HepG2 (cell line): ENCODE results near the gene ADGRL3. TPM values are rescaled to one million over a fixed set of nuclear protein-coding genes. Genes with fewer than 3 reads are reported as not detected.

Source experiments
- ATAC-seq: fragments of 200-7000 bp; cut with Tn5 transposase; 3 replicates; pipeline ENCODE4 v1.9.1; 2020; ENCODE audit warnings: mild to moderate bottlenecking, moderate library complexity
- BruUV-seq: library from RNA; stranded (reverse); fragments of 400-500 nt; replicated peaks from 2 replicates; lab custom pipeline; 2021; lab: Mats Ljungman, UMichigan
- CTCF ChIA-PET: fragments of 300-600 bp; formaldehyde crosslinking; extraction: SDS; loops from one replicate; lab custom pipeline; 2021; ENCODE audit warnings: low total read pairs, inconsistent platforms, low intra/inter-chr PET ratio; lab: Yijun Ruan, JAX
- POLR2A ChIA-PET: fragments of 350-600 bp; sonication (Branson Sonifier 250); formaldehyde crosslinking; loops from one replicate; lab custom pipeline; 2020; ENCODE audit warnings: antibody characterized with exemption, inconsistent platforms; lab: Yijun Ruan, JAX
- DNase-seq: peaks from one replicate; pipeline ENCODE4 v3.0.0-alpha.2; 2015; ENCODE audit warnings: low spot score
- FAIRE-seq: peaks from 3 replicates; lab custom pipeline; 2011; peaks lifted over from hg19 to GRCh38; lab: Jason Lieb, UNC
- H2AFZ ChIP-seq: one replicate; pipeline ENCODE4 v1.6.1; 2011; ENCODE audit warnings: low read length, inconsistent platforms
- H3K27ac ChIP-seq: fragments of 300-600 bp; 3 replicates; pipeline ENCODE4 v1.8.0; 2011; ENCODE audit warnings: mixed run types, mild to moderate bottlenecking, mixed read lengths, low read length, inconsistent platforms; ENCODE audit not compliant: insufficient read depth; ENCODE audit errors: extremely low read length
- H3K27me3 ChIP-seq, 2 experiments: fragments of 200-600 bp in 1 of 2; 2 replicates in 1 of 2; 3 replicates in 1 of 2; pipeline versions ENCODE4 v1.6.0 to v1.8.0; 2011; ENCODE audit warnings: low read length in 2 of 2, mild to moderate bottlenecking in 2 of 2, moderate library complexity in 2 of 2, inconsistent platforms in 1 of 2; ENCODE audit not compliant: insufficient read depth in 2 of 2, control insufficient read depth in 1 of 2
- H3K36me3 ChIP-seq, 2 experiments: fragments of 200-600 bp in 1 of 2; replicated peaks in 1 of 2; 2 replicates in 1 of 2; 3 replicates in 1 of 2; pipeline versions ENCODE4 v1.5.1 to v1.8.0; 2011; ENCODE audit warnings: low read length in 2 of 2, inconsistent platforms in 1 of 2; ENCODE audit not compliant: insufficient read depth in 2 of 2, control insufficient read depth in 1 of 2
- H3K4me1 ChIP-seq: 2 replicates; pipeline ENCODE4 v1.5.1; 2012; ENCODE audit warnings: low read length, inconsistent platforms; ENCODE audit not compliant: insufficient read depth
- H3K4me2 ChIP-seq: 2 replicates; pipeline ENCODE4 v1.6.0; 2011; ENCODE audit warnings: low read depth, low read length, inconsistent platforms
- H3K4me3 ChIP-seq, 3 experiments: fragments of 200-600 bp in 1 of 3; sonication (generic), shearing (Covaris generic) in 1 of 3; replicated peaks in 1 of 3; 2 replicates each; pipeline ENCODE4 v1.5.1; 2011 to 2016; ENCODE audit warnings: low read length in 3 of 3, inconsistent platforms in 2 of 3, low read depth in 2 of 3, mild to moderate bottlenecking in 2 of 3, control low read depth in 1 of 3, mixed read lengths in 1 of 3; ENCODE audit not compliant: insufficient read depth in 1 of 3
- H3K79me2 ChIP-seq: one replicate; pipeline ENCODE4 v1.6.1; 2011; ENCODE audit warnings: low read length, inconsistent platforms; ENCODE audit not compliant: insufficient read depth
- H3K9ac ChIP-seq: 2 replicates; pipeline ENCODE4 v1.6.0; 2011; ENCODE audit warnings: mild to moderate bottlenecking, low read depth, low read length, inconsistent platforms; ENCODE audit not compliant: insufficient read depth
- H3K9me3 ChIP-seq: 2 replicates; pipeline ENCODE4 v1.5.1; 2012; ENCODE audit warnings: mild to moderate bottlenecking, low read length
- H4K20me1 ChIP-seq: 2 replicates; pipeline ENCODE4 v1.6.0; 2011; ENCODE audit warnings: inconsistent platforms, mild to moderate bottlenecking, low read length, moderate library complexity; ENCODE audit not compliant: insufficient read depth
- ATF7 ChIP-seq, 2 experiments: fragments of 450-650 bp in 1 of 2; sonication (generic) in 1 of 2; formaldehyde crosslinking in 1 of 2; IDR thresholded peaks; 2 replicates each; pipeline versions ENCODE4 v1.4.0 to v1.6.1; 2016 to 2020; ENCODE audit warnings: antibody characterized with exemption in 1 of 2, mild to moderate bottlenecking in 1 of 2, missing genetic modification reagents in 1 of 2
- BCL6 ChIP-seq: IDR thresholded peaks from 2 replicates; pipeline ENCODE4 v1.6.1; 2016; ENCODE audit warnings: missing genetic modification reagents, missing compliant biosample characterization
- FOXC1 ChIP-seq: sonication (generic); formaldehyde crosslinking; IDR thresholded peaks from 2 replicates; pipeline ENCODE4 v1.8.0; 2022; ENCODE audit warnings: mild to moderate bottlenecking, missing genetic modification reagents, borderline replicate concordance
- FOXK1 ChIP-seq: sonication (generic); formaldehyde crosslinking; IDR thresholded peaks from 2 replicates; pipeline ENCODE4 v1.4.0; 2020; ENCODE audit warnings: low read depth, missing genetic modification reagents, borderline replicate concordance
- HMGA1 ChIP-seq: sonication (generic); formaldehyde crosslinking; conservative IDR thresholded peaks from 2 replicates; pipeline ENCODE4 v1.4.0; 2020; ENCODE audit warnings: missing genetic modification reagents
- JUN ChIP-seq: sonication (generic); formaldehyde crosslinking; IDR thresholded peaks from 2 replicates; pipeline ENCODE4 v1.4.0; 2020; ENCODE audit warnings: mild to moderate bottlenecking, missing genetic modification reagents
- MIER2 ChIP-seq: IDR thresholded peaks from 2 replicates; pipeline ENCODE4 v1.6.1; 2016; ENCODE audit warnings: missing biosample characterization, missing genetic modification reagents
- ZBTB21 ChIP-seq: sonication (generic); formaldehyde crosslinking; IDR thresholded peaks from 2 replicates; pipeline ENCODE4 v1.4.0; 2020; ENCODE audit warnings: missing genetic modification reagents
- ZNF33B ChIP-seq: sonication (generic); formaldehyde crosslinking; IDR thresholded peaks from 2 replicates; pipeline ENCODE4 v1.5.1; 2020; ENCODE audit warnings: mild to moderate bottlenecking, missing genetic modification reagents
- ZNF709 ChIP-seq: sonication (generic); formaldehyde crosslinking; IDR thresholded peaks from 2 replicates; pipeline ENCODE4 v1.5.0; 2020; ENCODE audit warnings: mild to moderate bottlenecking, missing genetic modification reagents
- ZNF841 ChIP-seq: sonication (generic); formaldehyde crosslinking; IDR thresholded peaks from 2 replicates; pipeline ENCODE4 v1.8.1; 2023; ENCODE audit warnings: missing genetic modification reagents, borderline replicate concordance
- ZNF878 ChIP-seq: sonication (generic); formaldehyde crosslinking; IDR thresholded peaks from 2 replicates; pipeline ENCODE4 v1.8.1; 2023; ENCODE audit warnings: mild to moderate bottlenecking, missing genetic modification reagents, moderate library complexity
- WGBS: methylation state at CpG from one replicate; pipeline ENCODE4 v1.1.6; 2017; ENCODE audit warnings: low lambda C conversion rate; 5-methylcytosine and 5-hydroxymethylcytosine counted together
- in situ Hi-C: cut with HindIII; loops from 2 replicates; pipeline ENCODE4 v1.10.0; 2017; ENCODE audit warnings: low pct_unique_long_range_greater_than_20kb; ENCODE audit not compliant: extremely low pct_ligation_motif_present
- intact Hi-C: fragments of 100-400 bp; cut with micrococcal nuclease; formaldehyde crosslinking; loops from one replicate; pipeline ENCODE4 v1.10.0; 2022; ENCODE audit not compliant: unreplicated experiment
- polyA plus RNA-seq, 8 experiments: library from polyadenylated mRNA; depleted of rRNA in 3 of 8; stranded (reverse) in 7 of 8; unstranded in 1 of 8; fragments of >200 nt; fragmentation: Illumina TruSeq in 4 of 8; extraction: Trizol in 4 of 8; gene quantifications; 2 replicates each; pipeline versions ENCODE4 v1.2.1 to v1.2.3, GENCODE V29; 2011 to 2016; ENCODE audit warnings: low read depth in 4 of 8, missing spikeins in 1 of 8, mixed read lengths in 1 of 8; ENCODE audit not compliant: insufficient read depth in 1 of 8
- total RNA-seq, 5 experiments: library from RNA; depleted of rRNA; stranded (reverse); fragments of >200 nt; fragmentation: Illumina TruSeq; extraction: Trizol; gene quantifications; 2 replicates each; pipeline ENCODE4 v1.2.3, GENCODE V29; 2016; ENCODE audit warnings: low read depth in 1 of 5
- TF ChIP-seq, protein P1 (sequence below): sonication (generic); formaldehyde crosslinking; conservative IDR thresholded peaks from 2 replicates; pipeline ENCODE4 v1.5.0; 2020; ENCODE audit warnings: missing genetic modification reagents
- TF ChIP-seq, protein P2 (sequence below): sonication (generic); formaldehyde crosslinking; IDR thresholded peaks from 2 replicates; pipeline ENCODE4 v1.8.1; 2023; ENCODE audit warnings: mild to moderate bottlenecking, missing genetic modification reagents
- TF ChIP-seq, protein P3 (sequence below): sonication (generic); formaldehyde crosslinking; conservative IDR thresholded peaks from 2 replicates; pipeline ENCODE4 v1.8.0; 2022; ENCODE audit warnings: low read depth, missing genetic modification reagents
- TF ChIP-seq, protein P4 (sequence below): sonication (generic); formaldehyde crosslinking; IDR thresholded peaks from 2 replicates; pipeline ENCODE4 v1.5.1; 2020; ENCODE audit warnings: mild to moderate bottlenecking, missing genetic modification reagents, moderate library complexity

ADGRL3 gene
- total and polyA plus RNA-seq, 2 of the 13 experiments (the other 11 are each of a cell fraction or from before 2014, with no cell fraction given), result 0.04 to 0.05 TPM

DNA sequence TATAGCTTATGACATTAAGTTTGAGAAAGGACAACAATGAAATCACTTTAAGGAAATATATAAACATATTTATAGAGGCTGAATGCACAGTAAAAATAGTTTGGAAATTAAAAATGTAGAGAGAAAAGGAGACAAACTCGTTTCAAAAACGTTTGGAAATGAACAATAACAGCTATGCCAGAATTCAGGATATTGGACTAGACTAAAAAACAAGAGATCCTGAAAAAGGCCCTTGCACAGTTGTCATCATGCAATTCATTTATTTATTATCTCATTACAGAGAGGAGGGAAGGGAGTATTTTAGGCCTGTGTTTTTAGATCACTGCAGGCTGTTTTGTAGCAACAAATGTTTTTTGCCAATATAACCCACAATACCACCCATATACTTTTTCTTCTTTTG lies 527.2 kb downstream of the ADGRL3 start (continued):
- TF ChIP-seq, protein P1, sequence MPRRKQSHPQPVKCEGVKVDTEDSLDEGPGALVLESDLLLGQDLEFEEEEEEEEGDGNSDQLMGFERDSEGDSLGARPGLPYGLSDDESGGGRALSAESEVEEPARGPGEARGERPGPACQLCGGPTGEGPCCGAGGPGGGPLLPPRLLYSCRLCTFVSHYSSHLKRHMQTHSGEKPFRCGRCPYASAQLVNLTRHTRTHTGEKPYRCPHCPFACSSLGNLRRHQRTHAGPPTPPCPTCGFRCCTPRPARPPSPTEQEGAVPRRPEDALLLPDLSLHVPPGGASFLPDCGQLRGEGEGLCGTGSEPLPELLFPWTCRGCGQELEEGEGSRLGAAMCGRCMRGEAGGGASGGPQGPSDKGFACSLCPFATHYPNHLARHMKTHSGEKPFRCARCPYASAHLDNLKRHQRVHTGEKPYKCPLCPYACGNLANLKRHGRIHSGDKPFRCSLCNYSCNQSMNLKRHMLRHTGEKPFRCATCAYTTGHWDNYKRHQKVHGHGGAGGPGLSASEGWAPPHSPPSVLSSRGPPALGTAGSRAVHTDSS (CRISPR knock-in tag), result no peak
- TF ChIP-seq ZNF709 (CRISPR knock-in tag) (no peak), FOXC1 (no peak), JUN (no peak), ZNF878 (CRISPR knock-in tag) (no peak), ZNF841 (CRISPR knock-in tag) (no peak), BCL6 (CRISPR knock-in tag) (no peak), FOXK1 (CRISPR knock-in tag) (no peak)

DNA sequence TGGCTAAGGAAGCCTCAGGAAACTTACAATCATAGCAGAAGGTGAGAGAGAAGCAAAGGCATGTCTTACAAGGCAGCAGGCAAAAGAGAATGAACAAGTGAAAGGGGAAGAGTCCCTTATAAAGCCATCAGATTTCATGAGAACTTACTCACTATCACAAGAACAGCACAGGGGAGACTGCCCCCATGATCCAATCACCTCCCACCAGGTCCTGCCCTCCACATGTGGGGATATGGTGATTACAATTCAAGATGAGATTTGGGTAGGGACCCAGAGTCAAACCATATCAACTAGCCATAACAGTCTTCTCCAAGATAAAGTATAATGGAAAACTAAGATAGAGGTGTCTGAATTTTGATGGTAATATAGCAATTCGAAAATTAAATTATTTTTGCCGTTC lies 534.3 kb downstream of the ADGRL3 start:
- H3K4me2 ChIP-seq, result no peak overlapping the region
- ChIA-PET CTCF (no interaction called here), POLR2A (no interaction called here)
- H3K36me3 ChIP-seq, result no peaks in the 10 kb centered on the region
- no peaks in the 10 kb centered on the region for H3K9me3 ChIP-seq
- FAIRE-seq (no peak), ATAC-seq (no peak), DNase-seq (no peak)
- in situ Hi-C loops (no loop called here), intact Hi-C loops (no loop called here)
- H3K9ac ChIP-seq, result no peak overlapping the region
- H4K20me1 ChIP-seq, result no peaks in the 10 kb centered on the region
- no TSS peak for BruUV-seq
- H2AFZ ChIP-seq, result no peak overlapping the region
- H3K27ac ChIP-seq, result no peak overlapping the region
- no peaks in the 10 kb centered on the region for H3K4me1 ChIP-seq
- H3K27me3 ChIP-seq, result no peaks in the 10 kb centered on the region
- H3K79me2 ChIP-seq, result no peaks in the 10 kb centered on the region
- WGBS, result 19% methylated on average over 2 of the region's 2 CpGs
- H3K4me3 ChIP-seq, result no peak overlapping the region
- no peak for TF ChIP-seq MIER2 (CRISPR knock-in tag)
- TF ChIP-seq, protein P2, sequence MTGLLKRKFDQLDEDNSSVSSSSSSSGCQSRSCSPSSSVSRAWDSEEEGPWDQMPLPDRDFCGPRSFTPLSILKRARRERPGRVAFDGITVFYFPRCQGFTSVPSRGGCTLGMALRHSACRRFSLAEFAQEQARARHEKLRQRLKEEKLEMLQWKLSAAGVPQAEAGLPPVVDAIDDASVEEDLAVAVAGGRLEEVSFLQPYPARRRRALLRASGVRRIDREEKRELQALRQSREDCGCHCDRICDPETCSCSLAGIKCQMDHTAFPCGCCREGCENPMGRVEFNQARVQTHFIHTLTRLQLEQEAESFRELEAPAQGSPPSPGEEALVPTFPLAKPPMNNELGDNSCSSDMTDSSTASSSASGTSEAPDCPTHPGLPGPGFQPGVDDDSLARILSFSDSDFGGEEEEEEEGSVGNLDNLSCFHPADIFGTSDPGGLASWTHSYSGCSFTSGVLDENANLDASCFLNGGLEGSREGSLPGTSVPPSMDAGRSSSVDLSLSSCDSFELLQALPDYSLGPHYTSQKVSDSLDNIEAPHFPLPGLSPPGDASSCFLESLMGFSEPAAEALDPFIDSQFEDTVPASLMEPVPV, result no peak
- TF ChIP-seq ZNF33B (CRISPR knock-in tag), result no peak
- TF ChIP-seq, protein P3, sequence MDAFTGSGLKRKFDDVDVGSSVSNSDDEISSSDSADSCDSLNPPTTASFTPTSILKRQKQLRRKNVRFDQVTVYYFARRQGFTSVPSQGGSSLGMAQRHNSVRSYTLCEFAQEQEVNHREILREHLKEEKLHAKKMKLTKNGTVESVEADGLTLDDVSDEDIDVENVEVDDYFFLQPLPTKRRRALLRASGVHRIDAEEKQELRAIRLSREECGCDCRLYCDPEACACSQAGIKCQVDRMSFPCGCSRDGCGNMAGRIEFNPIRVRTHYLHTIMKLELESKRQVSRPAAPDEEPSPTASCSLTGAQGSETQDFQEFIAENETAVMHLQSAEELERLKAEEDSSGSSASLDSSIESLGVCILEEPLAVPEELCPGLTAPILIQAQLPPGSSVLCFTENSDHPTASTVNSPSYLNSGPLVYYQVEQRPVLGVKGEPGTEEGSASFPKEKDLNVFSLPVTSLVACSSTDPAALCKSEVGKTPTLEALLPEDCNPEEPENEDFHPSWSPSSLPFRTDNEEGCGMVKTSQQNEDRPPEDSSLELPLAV (CRISPR knock-in tag), result no peak
- TF ChIP-seq ATF7 (IDR thresholded peaks at IDR 0.05), result no peak
- TF ChIP-seq ATF7 (CRISPR knock-in tag; IDR thresholded peaks at IDR 0.05), result no peak
- TF ChIP-seq HMGA1, result no peak
- TF ChIP-seq, protein P4, sequence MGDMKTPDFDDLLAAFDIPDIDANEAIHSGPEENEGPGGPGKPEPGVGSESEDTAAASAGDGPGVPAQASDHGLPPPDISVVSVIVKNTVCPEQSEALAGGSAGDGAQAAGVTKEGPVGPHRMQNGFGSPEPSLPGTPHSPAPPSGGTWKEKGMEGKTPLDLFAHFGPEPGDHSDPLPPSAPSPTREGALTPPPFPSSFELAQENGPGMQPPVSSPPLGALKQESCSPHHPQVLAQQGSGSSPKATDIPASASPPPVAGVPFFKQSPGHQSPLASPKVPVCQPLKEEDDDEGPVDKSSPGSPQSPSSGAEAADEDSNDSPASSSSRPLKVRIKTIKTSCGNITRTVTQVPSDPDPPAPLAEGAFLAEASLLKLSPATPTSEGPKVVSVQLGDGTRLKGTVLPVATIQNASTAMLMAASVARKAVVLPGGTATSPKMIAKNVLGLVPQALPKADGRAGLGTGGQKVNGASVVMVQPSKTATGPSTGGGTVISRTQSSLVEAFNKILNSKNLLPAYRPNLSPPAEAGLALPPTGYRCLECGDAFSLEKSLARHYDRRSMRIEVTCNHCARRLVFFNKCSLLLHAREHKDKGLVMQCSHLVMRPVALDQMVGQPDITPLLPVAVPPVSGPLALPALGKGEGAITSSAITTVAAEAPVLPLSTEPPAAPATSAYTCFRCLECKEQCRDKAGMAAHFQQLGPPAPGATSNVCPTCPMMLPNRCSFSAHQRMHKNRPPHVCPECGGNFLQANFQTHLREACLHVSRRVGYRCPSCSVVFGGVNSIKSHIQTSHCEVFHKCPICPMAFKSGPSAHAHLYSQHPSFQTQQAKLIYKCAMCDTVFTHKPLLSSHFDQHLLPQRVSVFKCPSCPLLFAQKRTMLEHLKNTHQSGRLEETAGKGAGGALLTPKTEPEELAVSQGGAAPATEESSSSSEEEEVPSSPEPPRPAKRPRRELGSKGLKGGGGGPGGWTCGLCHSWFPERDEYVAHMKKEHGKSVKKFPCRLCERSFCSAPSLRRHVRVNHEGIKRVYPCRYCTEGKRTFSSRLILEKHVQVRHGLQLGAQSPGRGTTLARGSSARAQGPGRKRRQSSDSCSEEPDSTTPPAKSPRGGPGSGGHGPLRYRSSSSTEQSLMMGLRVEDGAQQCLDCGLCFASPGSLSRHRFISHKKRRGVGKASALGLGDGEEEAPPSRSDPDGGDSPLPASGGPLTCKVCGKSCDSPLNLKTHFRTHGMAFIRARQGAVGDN (CRISPR knock-in tag), result no peak
- no peak for TF ChIP-seq ZBTB21 (CRISPR knock-in tag)
